AG04450 (cell line): ENCODE measurements around the gene PRKG1. TPM values are rescaled to one million over a fixed set of nuclear protein-coding genes. Genes with fewer than 3 reads are reported as not detected.

Experiments used
- CTCF ChIA-PET: fragments of 300-600, 350-600 bp; formaldehyde crosslinking; extraction: SDS; loops from one replicate; lab custom pipeline; 2022; ENCODE audit warnings: antibody characterized with exemption, inconsistent platforms; lab: Charles Lee
- POLR2A ChIA-PET: fragments of 350-600 bp; formaldehyde crosslinking; extraction: SDS; loops from one replicate; lab custom pipeline; 2021; ENCODE audit warnings: antibody characterized with exemption, inconsistent platforms; lab: Yijun Ruan, JAX
- DNase-seq: peaks from one replicate; pipeline ENCODE4 v3.0.0-alpha.2; 2011; ENCODE audit warnings: low read depth, low spot score
- H3K27ac ChIP-seq: one replicate; pipeline ENCODE4 v1.5.1; 2012; ENCODE audit warnings: low read depth, low read length, control low read depth
- H3K27me3 ChIP-seq: one replicate; pipeline ENCODE4 v1.6.0; 2012; ENCODE audit warnings: low read length; ENCODE audit not compliant: control insufficient read depth, insufficient read depth
- H3K4me3 ChIP-seq: 2 replicates; pipeline ENCODE4 v1.5.1; 2011; ENCODE audit warnings: mild to moderate bottlenecking, low read depth, low read length, control low read depth
- H3K9me3 ChIP-seq: 2 replicates; pipeline ENCODE4 v1.5.1; 2012; ENCODE audit warnings: low read length; ENCODE audit not compliant: control insufficient read depth, insufficient read depth
- polyA plus RNA-seq: library from polyadenylated mRNA; depleted of rRNA; stranded (reverse); fragments of >200 nt; gene quantifications from 2 replicates; pipeline ENCODE4 v1.2.3, GENCODE V29; 2011
- TF ChIP-seq, protein P1 (sequence below): IDR thresholded peaks from 2 replicates; pipeline ENCODE4 v1.5.1; 2011; ENCODE audit warnings: low read depth, low read length, control low read depth, inconsistent platforms

The PRKG1 gene
- polyA plus RNA-seq, 1 experiment = 19.0 TPM

DNA sequence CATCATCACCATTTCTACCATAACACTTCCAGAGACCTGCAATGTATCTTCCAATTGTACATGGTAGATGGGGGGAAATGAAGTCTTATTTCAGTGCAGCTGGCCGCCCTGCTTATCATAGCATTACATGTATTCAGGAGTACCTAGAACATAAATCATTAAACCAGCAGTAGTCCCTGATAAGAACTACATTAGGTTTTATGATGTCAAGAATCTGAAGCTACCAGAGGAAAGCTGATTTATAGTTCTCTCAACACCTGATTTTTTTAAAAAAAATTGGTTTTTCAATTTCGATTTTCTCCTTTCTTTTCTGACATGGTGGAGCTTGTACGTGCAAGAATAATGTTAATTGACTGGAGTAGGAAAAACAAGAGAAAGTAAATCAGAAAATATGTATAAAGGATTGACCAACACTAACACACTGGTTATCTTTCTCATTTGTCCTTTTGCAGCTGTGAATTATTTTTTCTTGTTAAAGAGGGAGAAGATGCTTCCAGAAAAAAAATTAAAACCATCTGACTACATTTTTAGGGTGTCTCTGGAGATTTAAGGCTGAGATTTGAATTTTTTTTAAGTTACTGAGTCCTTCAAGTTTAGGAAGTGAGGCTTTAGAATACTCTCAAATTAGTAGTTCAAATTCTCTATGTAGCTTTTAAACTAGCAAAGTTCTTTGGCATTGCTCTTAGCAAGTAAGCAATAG lies 566.0 kb downstream of the PRKG1 start:
- no peaks in the 10 kb centered on the region for H3K27me3 ChIP-seq
- TF ChIP-seq, protein P1, sequence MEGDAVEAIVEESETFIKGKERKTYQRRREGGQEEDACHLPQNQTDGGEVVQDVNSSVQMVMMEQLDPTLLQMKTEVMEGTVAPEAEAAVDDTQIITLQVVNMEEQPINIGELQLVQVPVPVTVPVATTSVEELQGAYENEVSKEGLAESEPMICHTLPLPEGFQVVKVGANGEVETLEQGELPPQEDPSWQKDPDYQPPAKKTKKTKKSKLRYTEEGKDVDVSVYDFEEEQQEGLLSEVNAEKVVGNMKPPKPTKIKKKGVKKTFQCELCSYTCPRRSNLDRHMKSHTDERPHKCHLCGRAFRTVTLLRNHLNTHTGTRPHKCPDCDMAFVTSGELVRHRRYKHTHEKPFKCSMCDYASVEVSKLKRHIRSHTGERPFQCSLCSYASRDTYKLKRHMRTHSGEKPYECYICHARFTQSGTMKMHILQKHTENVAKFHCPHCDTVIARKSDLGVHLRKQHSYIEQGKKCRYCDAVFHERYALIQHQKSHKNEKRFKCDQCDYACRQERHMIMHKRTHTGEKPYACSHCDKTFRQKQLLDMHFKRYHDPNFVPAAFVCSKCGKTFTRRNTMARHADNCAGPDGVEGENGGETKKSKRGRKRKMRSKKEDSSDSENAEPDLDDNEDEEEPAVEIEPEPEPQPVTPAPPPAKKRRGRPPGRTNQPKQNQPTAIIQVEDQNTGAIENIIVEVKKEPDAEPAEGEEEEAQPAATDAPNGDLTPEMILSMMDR = no peak
- CTCF ChIA-PET = interaction anchor here (1.5 kb wide), 1 partner anchor 576 kb away, joined by 3 read pairs; no protein-coding TSS in a partner anchor
- no peaks in the 10 kb centered on the region for H3K9me3 ChIP-seq
- no peak for DNase-seq
- H3K4me3 ChIP-seq = no peak overlapping the region
- POLR2A ChIA-PET = no interaction called here
- H3K27ac ChIP-seq = no peak overlapping the region

DNA sequence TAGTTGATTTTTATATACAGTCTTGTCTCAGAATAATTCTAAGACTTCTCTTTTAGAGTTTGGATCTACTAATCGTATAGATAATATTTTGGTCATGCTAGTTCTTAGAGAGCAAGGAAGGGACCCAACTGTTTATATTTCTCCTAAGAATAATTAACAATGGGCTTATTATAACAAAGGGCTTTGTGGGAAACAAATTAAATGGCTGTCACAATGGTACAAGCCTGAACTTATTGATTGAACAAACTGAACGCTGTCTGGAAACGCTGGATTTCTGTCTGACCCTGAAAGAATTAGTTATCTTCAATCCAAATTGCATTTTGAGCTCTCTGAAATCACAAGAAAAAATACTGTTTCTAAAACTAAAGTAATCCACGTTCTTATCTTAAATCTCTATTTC lies 568.3 kb downstream of the PRKG1 start:
- no peak for DNase-seq
- Histone ChIP-seq H3K27me3 (no peaks in the 10 kb centered on the region), H3K4me3 (no peak overlapping the region), H3K27ac (no peak overlapping the region), H3K9me3 (no peaks in the 10 kb centered on the region)
- TF ChIP-seq, protein P1 = no peak
- CTCF ChIA-PET = no interaction called here
- POLR2A ChIA-PET = no interaction called here

DNA sequence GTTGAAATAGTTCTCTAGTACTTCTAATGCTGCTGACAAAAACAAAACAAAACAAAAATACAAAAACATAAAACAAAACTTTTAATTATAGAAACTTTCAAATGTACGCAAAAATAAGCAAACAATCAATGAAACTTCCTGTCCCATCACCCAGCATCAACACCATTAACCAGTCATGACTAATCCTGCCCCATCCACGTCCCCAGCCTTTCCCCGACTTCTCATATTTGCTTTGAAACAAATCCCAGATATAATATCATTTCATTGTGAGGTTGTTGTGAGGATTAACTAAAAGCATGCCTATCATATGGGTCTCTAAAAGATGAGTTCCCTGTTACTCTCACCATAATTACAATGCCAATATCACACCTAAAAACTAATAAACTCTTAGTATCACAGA lies 569.4 kb downstream of the PRKG1 start:
- no peaks in the 10 kb centered on the region for H3K27me3 ChIP-seq
- TF ChIP-seq, protein P1 = no peak
- H3K9me3 ChIP-seq = no peaks in the 10 kb centered on the region
- ChIA-PET CTCF (no interaction called here), POLR2A (no interaction called here)
- no peak overlapping the region for H3K4me3 ChIP-seq
- H3K27ac ChIP-seq = no peak overlapping the region
- no peak for DNase-seq

DNA sequence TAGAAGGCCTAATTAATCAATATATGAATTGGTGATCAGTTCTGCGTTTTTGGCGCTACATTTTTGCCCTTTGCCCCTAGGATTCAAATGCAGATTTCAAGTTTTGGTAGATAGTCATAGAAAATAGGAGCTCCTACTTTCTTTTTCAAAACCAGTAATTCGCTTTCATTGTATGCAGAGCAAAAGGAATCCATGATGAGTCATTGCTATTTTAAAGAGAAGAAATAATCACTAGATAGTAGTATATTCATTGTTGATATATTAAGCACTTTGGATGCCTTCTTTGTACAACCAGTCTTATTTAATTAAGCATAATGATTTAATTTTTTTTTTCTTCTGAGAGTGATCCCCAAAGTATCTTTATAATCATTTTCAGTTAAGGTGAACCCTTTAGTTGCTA lies 574.8 kb downstream of the PRKG1 start:
- CTCF ChIA-PET = no interaction called here
- DNase-seq = no peak

DNA sequence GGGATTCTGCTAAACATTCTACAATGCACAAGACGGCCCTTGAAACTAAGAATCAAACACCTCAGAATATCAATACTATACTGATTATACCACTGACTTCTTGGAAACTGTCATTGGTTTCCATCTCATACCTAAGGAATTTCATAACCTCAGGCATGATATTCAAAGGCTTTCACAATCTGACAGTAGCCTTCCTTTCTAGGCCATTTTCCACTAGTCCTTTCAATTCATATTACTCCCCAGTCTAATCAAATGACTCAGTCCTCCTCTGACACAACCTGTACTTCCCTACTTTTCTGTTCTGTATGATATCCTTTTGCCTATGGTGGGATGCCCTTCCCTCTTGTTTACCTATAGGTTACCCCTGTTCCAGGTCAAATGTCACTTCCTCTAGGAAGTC lies 576.8 kb downstream of the PRKG1 start:
- H3K27me3 ChIP-seq = no peaks in the 10 kb centered on the region
- H3K27ac ChIP-seq = no peak overlapping the region
- H3K9me3 ChIP-seq = no peaks in the 10 kb centered on the region
- ChIA-PET POLR2A (no interaction called here), CTCF (no interaction called here)
- TF ChIP-seq, protein P1 = no peak
- no peak overlapping the region for H3K4me3 ChIP-seq
- DNase-seq = no peak

More for the DNA sequence above, 574.8 kb downstream of the PRKG1 start:
- Histone ChIP-seq H3K4me3 (no peak overlapping the region), H3K27me3 (no peaks in the 10 kb centered on the region), H3K27ac (no peak overlapping the region), H3K9me3 (no peaks in the 10 kb centered on the region)
- TF ChIP-seq, protein P1 = no peak
- POLR2A ChIA-PET = no interaction called here
